ENCODE results near the gene MSX1. TPM values are rescaled to one million over a fixed set of nuclear protein-coding genes. Genes with fewer than 3 reads are reported as not detected.

Gene MSX1
- total RNA-seq, 5 donors from 2014 or later (not counting 1 experiment from before 2014, with no cell fraction given): not detected

DNA sequence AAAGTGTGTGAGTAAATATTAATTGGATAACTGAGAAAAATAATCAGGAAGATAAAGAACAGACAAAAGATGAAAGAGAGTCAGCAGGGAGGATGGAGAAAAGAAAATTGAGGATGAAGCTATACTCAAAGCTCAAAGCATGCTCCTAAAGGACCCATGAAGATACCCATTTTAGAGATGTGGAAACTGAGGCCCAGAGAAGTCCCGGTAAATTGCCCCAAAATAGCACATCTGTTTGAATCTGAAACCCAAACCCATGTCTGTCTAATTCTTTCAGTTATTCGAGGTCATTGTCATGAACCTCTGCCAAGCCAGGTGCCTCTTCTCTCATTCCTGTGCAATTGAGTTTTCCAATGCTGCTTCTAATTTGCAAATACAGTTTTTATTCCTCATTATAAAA, 29.6 kb upstream of the MSX1 start:
- Histone ChIP-seq H3K4me3 (ENCODE audit: control insufficient read depth in 1 of 2, extremely low read depth in 1 of 2, low read length in 1 of 2) (no peak overlapping the region), H3K4me1 (ENCODE audit: control insufficient read depth in 1 of 2, extremely low read depth in 1 of 2, insufficient read depth in 2 of 2, low read length in 2 of 2) (no peaks in the 10 kb centered on the region), H3K36me3 (ENCODE audit: control insufficient read depth in 2 of 2, extremely low read depth in 1 of 2, insufficient read depth in 1 of 2, low read length in 1 of 2) (no peaks in the 10 kb centered on the region), H3K27me3 (replicated peaks in 1 of 2; ENCODE audit: control insufficient read depth in 2 of 2, extremely low read depth in 1 of 2, insufficient read depth in 2 of 2, low read length in 1 of 2) (peaks cover 0 to 26% of the 10 kb centered on the region in 2 experiments), H3K27ac (ENCODE audit: low read length) (no peak overlapping the region), H3K9me3 (no peaks in the 10 kb centered on the region)
- H3K4me3 Mint-ChIP-seq: no peak overlapping the region
- DNase-seq (no peak), ATAC-seq (replicated peaks in 1 of 4) (no peak)
- no peaks in the 10 kb centered on the region for H3K4me1 Mint-ChIP-seq
- POLR2A ChIA-PET: no interaction called here
- peaks cover 13 to 29% of the 10 kb centered on the region in 2 donors for H3K27me3 Mint-ChIP-seq
- no peak overlapping the region for H3K27ac Mint-ChIP-seq
- WGBS (ENCODE audit: insufficient coverage): 80% methylated on average over 1 of the region's 2 CpGs
- peaks cover 10 to 22% (median 15%) of the 10 kb centered on the region in 3 donors for H3K9me3 Mint-ChIP-seq
- H3K36me3 Mint-ChIP-seq: no peaks in the 10 kb centered on the region
- CTCF ChIA-PET: no interaction called here

- peaks cover 0 to 26% of the 10 kb centered on the region in 2 experiments for H3K27me3 ChIP-seq (replicated peaks in 1 of 2; ENCODE audit: control insufficient read depth in 2 of 2, extremely low read depth in 1 of 2, insufficient read depth in 2 of 2, low read length in 1 of 2)
Measured at GRCh38 chr4:4831266-4831665, 28.2 kb upstream of the MSX1 start.

DNA sequence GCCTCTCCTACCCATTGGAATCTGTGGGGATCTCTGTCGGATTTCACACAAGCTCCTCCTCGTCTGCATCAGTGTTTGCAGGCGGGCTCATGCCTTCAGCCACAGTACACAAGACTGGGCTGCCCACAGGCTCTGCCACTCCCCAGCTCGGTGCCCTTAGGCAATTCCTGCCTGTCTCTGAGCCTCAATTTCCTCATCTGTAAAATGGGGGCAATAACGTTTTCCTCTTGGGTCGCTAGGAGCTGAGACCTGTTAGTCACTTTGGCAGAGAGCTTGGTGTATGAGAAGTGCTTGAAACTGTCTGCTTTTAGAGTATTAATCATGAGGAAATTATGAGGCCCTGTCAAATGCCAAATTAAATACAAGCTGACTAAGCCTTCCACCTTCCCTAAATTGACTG, 27.6 kb upstream of the MSX1 start:
- Mint-ChIP-seq H3K9me3 (peaks cover 5 to 19% (median 10%) of the 10 kb centered on the region in 3 donors), H3K27ac (no peak overlapping the region), H3K27me3 (peaks cover 13 to 24% of the 10 kb centered on the region in 2 donors), H3K4me1 (no peaks in the 10 kb centered on the region), H3K36me3 (no peaks in the 10 kb centered on the region), H3K4me3 (no peak overlapping the region)
- no peak overlapping the region for H3K4me3 ChIP-seq (ENCODE audit: control insufficient read depth in 1 of 2, extremely low read depth in 1 of 2, low read length in 1 of 2)
- 86% methylated on average over 1 of the region's 6 CpGs for WGBS (ENCODE audit: insufficient coverage)
- POLR2A ChIA-PET: no interaction called here
- H3K27me3 ChIP-seq (replicated peaks in 1 of 2; ENCODE audit: control insufficient read depth in 2 of 2, extremely low read depth in 1 of 2, insufficient read depth in 2 of 2, low read length in 1 of 2): peaks cover 0 to 25% of the 10 kb centered on the region in 2 experiments
- no peak overlapping the region for H3K27ac ChIP-seq (ENCODE audit: low read length)
- ATAC-seq (replicated peaks in 1 of 4) (no peak), DNase-seq (no peak)
- H3K4me1 ChIP-seq (ENCODE audit: control insufficient read depth in 1 of 2, extremely low read depth in 1 of 2, insufficient read depth in 2 of 2, low read length in 2 of 2): no peaks in the 10 kb centered on the region
- no peaks in the 10 kb centered on the region for H3K36me3 ChIP-seq (ENCODE audit: control insufficient read depth in 2 of 2, extremely low read depth in 1 of 2, insufficient read depth in 1 of 2, low read length in 1 of 2)
- no peaks in the 10 kb centered on the region for H3K9me3 ChIP-seq
- CTCF ChIA-PET: no interaction called here

More at GRCh38 chr4:4831266-4831665, 28.2 kb upstream of the MSX1 start:
- 93% methylated on average over 6 of the region's 7 CpGs for WGBS (ENCODE audit: insufficient coverage)
- Mint-ChIP-seq H3K27me3 (peaks cover 13 to 24% of the 10 kb centered on the region in 2 donors), H3K4me3 (no peak overlapping the region), H3K36me3 (no peaks in the 10 kb centered on the region), H3K27ac (no peak overlapping the region), H3K4me1 (no peaks in the 10 kb centered on the region), H3K9me3 (peaks cover 5 to 19% (median 10%) of the 10 kb centered on the region in 3 donors)
- no peaks in the 10 kb centered on the region for H3K4me1 ChIP-seq (ENCODE audit: control insufficient read depth in 1 of 2, extremely low read depth in 1 of 2, insufficient read depth in 2 of 2, low read length in 2 of 2)
- no peak overlapping the region for H3K4me3 ChIP-seq (ENCODE audit: control insufficient read depth in 1 of 2, extremely low read depth in 1 of 2, low read length in 1 of 2)
- no peak overlapping the region for H3K27ac ChIP-seq (ENCODE audit: low read length)
- ATAC-seq (replicated peaks in 1 of 4) (no peak), DNase-seq (no peak)
- POLR2A ChIA-PET: no interaction called here
- H3K9me3 ChIP-seq: no peaks in the 10 kb centered on the region
- H3K36me3 ChIP-seq (ENCODE audit: control insufficient read depth in 2 of 2, extremely low read depth in 1 of 2, insufficient read depth in 1 of 2, low read length in 1 of 2): no peaks in the 10 kb centered on the region
- CTCF ChIA-PET: no interaction called here

DNA sequence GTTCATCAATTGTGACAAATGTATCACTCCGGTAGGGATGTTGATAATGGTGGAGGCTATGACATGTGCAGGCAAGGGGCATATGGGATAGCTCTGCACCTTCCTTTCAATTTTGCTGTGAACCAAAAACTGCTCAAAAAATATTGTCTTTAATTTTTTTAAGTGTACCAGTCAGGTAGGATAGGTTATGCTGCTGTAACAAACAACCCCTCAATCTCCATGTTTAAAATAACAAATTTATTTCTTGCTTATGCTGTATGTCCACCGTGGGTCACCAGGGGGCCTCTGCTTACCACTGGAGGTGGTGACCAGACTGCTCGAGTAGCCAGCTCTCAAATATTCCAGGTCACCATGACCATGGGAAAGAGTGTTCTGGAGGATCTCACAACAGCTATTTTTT, 23.4 kb upstream of the MSX1 start:
- Histone ChIP-seq H3K4me3 (ENCODE audit: control insufficient read depth in 1 of 2, extremely low read depth in 1 of 2, low read length in 1 of 2) (no peak overlapping the region), H3K9me3 (no peaks in the 10 kb centered on the region), H3K27ac (ENCODE audit: low read length) (no peak overlapping the region), H3K4me1 (ENCODE audit: control insufficient read depth in 1 of 2, extremely low read depth in 1 of 2, insufficient read depth in 2 of 2, low read length in 2 of 2) (no peaks in the 10 kb centered on the region), H3K36me3 (ENCODE audit: control insufficient read depth in 2 of 2, extremely low read depth in 1 of 2, insufficient read depth in 1 of 2, low read length in 1 of 2) (no peaks in the 10 kb centered on the region), H3K27me3 (replicated peaks in 1 of 2; ENCODE audit: control insufficient read depth in 2 of 2, extremely low read depth in 1 of 2, insufficient read depth in 2 of 2, low read length in 1 of 2) (peaks cover 0 to 27% of the 10 kb centered on the region in 2 experiments)
- ATAC-seq (replicated peaks in 1 of 4): no peak
- DNase-seq: no peak
- WGBS (ENCODE audit: insufficient coverage): 86% methylated on average over 1 of the region's 3 CpGs
- peaks cover 11 to 12% of the 10 kb centered on the region in 2 donors for H3K27me3 Mint-ChIP-seq
- H3K27ac Mint-ChIP-seq: no peak overlapping the region
- CTCF ChIA-PET: no interaction called here
- POLR2A ChIA-PET: no interaction called here
- no peaks in the 10 kb centered on the region for H3K36me3 Mint-ChIP-seq
- H3K4me1 Mint-ChIP-seq: no peaks in the 10 kb centered on the region
- no peak overlapping the region for H3K4me3 Mint-ChIP-seq
- H3K9me3 Mint-ChIP-seq: peaks cover 5 to 19% (median 6%) of the 10 kb centered on the region in 3 donors

DNA sequence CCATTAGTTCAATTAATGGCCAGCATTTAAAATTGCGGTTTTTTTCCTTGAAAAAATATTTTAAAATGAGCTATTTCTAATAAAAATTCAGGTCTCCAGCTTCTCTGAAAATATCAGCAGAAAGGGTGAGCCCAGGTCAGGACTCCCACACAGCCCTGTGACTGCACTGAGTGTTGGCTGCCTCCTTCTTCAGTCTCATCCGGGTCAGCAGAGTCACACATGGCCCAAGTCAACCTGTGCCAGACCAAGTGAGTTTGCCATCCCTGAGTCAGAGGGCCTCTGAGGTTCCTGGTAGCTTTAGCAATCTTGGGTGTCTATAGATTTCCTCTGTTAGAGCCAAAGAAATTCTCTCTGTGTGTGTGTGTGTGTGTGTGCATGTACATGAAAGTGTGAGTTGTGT, 22.1 kb upstream of the MSX1 start:
- Mint-ChIP-seq H3K9me3 (peaks cover 5 to 19% (median 6%) of the 10 kb centered on the region in 3 donors), H3K27me3 (peaks cover 12 to 16% of the 10 kb centered on the region in 2 donors), H3K27ac (no peak overlapping the region), H3K36me3 (no peaks in the 10 kb centered on the region), H3K4me3 (no peak overlapping the region), H3K4me1 (peaks cover 0 to 2% (median 0%) of the 10 kb centered on the region in 3 donors)
- H3K4me3 ChIP-seq (ENCODE audit: control insufficient read depth in 1 of 2, extremely low read depth in 1 of 2, low read length in 1 of 2): no peak overlapping the region
- H3K27me3 ChIP-seq (replicated peaks in 1 of 2; ENCODE audit: control insufficient read depth in 2 of 2, extremely low read depth in 1 of 2, insufficient read depth in 2 of 2, low read length in 1 of 2): peaks cover 0 to 33% of the 10 kb centered on the region in 2 experiments
- DNase-seq (no peak), ATAC-seq (replicated peaks in 1 of 4) (no peak)
- H3K27ac ChIP-seq (ENCODE audit: low read length): no peak overlapping the region
- ChIA-PET CTCF (no interaction called here), POLR2A (no interaction called here)
- no CpG with 5 or more reads among the region's 2 CpGs for WGBS (ENCODE audit: insufficient coverage)
- H3K36me3 ChIP-seq (ENCODE audit: control insufficient read depth in 2 of 2, extremely low read depth in 1 of 2, insufficient read depth in 1 of 2, low read length in 1 of 2): no peaks in the 10 kb centered on the region
- peaks cover 0 to 2% of the 10 kb centered on the region in 2 experiments for H3K4me1 ChIP-seq (ENCODE audit: control insufficient read depth in 1 of 2, extremely low read depth in 1 of 2, insufficient read depth in 2 of 2, low read length in 2 of 2)
- no peaks in the 10 kb centered on the region for H3K9me3 ChIP-seq

GRCh38 chr4:4838051-4838935, 21.2 kb upstream of the MSX1 start:
- WGBS (ENCODE audit: insufficient coverage): 61% methylated on average over 6 of the region's 13 CpGs
- no peaks in the 10 kb centered on the region for H3K36me3 Mint-ChIP-seq
- Histone ChIP-seq H3K4me3 (ENCODE audit: control insufficient read depth in 1 of 2, extremely low read depth in 1 of 2, low read length in 1 of 2) (no peak overlapping the region), H3K9me3 (no peaks in the 10 kb centered on the region), H3K36me3 (ENCODE audit: control insufficient read depth in 2 of 2, extremely low read depth in 1 of 2, insufficient read depth in 1 of 2, low read length in 1 of 2) (no peaks in the 10 kb centered on the region), H3K27ac (ENCODE audit: low read length) (no peak overlapping the region), H3K4me1 (ENCODE audit: control insufficient read depth in 1 of 2, extremely low read depth in 1 of 2, insufficient read depth in 2 of 2, low read length in 2 of 2) (peaks cover 0 to 8% of the 10 kb centered on the region in 2 experiments), H3K27me3 (replicated peaks in 1 of 2; ENCODE audit: control insufficient read depth in 2 of 2, extremely low read depth in 1 of 2, insufficient read depth in 2 of 2, low read length in 1 of 2) (peaks cover 0 to 36% of the 10 kb centered on the region in 2 experiments)
- DNase-seq (no peak), ATAC-seq (replicated peaks in 1 of 4) (no peak)
- ChIA-PET POLR2A (no interaction called here), CTCF (no interaction called here)
- no peak overlapping the region for H3K27ac Mint-ChIP-seq
- H3K4me3 Mint-ChIP-seq: no peak overlapping the region
- H3K4me1 Mint-ChIP-seq: peaks cover 0 to 3% (median 0%) of the 10 kb centered on the region in 3 donors
- peaks cover 5 to 19% (median 6%) of the 10 kb centered on the region in 3 donors for H3K9me3 Mint-ChIP-seq
- peaks cover 18 to 20% of the 10 kb centered on the region in 2 donors for H3K27me3 Mint-ChIP-seq
